Pons (tissue), 1 donor: ENCODE data around the gene CCL5.

Source experiments
- DNase-seq: peaks from one replicate; pipeline ENCODE4 v3.0.0-alpha.2; 2016; ENCODE audit warnings: low spot score

Gene CCL5

DNA sequence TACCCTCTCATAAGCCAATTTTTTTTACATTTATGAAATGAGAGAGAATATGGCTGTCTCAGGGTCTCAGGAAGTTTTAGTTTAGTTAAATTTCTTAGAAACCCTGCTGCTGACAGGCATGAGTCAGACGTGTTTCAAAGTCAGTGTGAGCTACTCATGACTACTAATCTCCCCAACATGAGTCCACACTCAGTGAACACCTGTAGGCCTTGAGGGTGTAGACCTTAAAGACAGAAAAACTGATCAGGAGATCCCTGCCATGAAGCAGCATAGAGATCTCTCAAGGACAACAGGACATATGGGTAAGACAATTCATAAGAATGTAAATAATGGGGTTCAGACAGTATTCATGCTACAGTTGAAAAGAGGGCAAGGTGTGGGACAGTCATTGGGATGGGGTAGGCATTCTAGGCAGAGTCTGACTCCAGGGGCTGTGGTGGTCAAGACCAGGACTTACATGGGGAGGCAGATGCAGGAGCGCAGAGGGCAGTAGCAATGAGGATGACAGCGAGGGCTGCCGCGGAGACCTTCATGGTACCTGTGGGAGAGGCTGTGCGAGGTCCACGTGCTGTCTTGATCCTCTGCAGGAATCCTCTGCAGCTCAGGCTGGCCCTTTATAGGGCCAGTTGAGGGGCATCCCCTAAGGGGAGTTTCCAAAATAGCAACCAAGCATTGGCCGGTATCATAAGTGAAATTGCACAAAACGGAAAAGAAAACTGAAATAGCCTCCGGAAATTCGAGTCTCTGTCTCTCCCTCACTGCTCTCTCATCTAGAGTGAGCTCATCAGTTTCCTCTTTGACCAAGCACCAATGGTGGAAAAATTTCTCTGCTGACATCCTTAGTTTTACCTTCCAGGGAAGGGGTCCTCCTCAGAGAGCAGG is at the start of gene CCL5:
Gene CCL5, minus strand, starts transcription at position 588 of the 882 bp plus-strand sequence.
- DNase-seq: no peak

DNA sequence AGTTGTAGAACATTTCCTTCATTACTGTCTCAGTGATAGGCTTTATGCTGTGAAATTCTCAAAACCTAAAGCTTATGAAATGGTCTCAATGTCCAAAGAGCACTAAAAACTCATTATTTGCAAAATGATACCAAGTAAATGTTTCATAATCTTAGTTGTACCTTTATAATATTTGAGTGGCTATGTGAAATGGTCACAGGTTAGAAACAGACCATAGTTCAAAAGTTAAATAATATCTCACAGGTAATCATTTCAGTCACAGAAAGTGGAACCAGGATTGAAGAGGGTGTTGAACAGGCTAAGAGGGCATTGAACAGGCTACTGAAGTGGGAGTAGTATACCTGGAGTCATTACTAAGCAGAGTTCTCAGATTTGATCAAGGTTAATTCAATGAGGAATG is 47.6 kb upstream of the CCL5 start:
- DNase-seq: no peak

- no peak for DNase-seq
Observed at GRCh38 chr17:35923609-35924114, 43.5 kb upstream of the CCL5 start.

DNA sequence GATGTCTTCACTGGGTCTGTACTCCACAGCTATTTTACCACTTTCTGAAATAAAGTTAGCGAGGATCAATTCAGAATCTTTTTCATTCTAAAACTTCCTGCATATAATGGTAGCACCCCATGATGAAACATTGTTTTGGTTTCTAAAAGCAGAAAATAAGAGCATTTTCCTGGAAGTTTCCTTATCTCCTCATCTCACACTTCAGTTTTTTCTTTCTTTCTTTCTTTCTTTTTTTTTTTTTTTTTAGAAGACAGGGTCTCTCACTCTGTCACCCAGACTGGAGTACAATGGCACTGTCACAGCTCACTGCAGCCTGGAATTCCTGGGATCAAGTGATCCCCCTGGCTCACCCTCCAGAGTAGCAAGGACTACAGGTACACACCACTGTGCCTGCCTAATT is 40.1 kb upstream of the CCL5 start:
- DNase-seq: no peak

DNA sequence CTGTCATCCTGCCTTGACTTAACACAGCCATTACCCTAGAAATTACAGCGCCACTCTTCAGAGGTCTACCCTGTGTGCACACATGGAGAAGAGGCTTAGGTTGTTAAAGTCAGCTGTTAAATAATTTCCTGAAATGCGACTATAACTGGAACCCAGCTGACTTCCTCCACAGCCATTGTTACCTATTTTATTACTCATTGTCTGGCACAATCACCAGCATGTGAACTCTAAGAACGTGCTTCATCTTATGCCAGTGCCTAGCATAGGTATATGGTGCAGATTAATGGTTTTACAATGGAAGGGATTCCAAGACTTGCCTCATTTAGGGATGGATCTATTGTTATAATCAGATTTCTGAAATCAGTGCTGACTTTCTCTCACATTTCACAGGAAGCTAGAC is 38.5 kb upstream of the CCL5 start:
- no peak for DNase-seq

DNA sequence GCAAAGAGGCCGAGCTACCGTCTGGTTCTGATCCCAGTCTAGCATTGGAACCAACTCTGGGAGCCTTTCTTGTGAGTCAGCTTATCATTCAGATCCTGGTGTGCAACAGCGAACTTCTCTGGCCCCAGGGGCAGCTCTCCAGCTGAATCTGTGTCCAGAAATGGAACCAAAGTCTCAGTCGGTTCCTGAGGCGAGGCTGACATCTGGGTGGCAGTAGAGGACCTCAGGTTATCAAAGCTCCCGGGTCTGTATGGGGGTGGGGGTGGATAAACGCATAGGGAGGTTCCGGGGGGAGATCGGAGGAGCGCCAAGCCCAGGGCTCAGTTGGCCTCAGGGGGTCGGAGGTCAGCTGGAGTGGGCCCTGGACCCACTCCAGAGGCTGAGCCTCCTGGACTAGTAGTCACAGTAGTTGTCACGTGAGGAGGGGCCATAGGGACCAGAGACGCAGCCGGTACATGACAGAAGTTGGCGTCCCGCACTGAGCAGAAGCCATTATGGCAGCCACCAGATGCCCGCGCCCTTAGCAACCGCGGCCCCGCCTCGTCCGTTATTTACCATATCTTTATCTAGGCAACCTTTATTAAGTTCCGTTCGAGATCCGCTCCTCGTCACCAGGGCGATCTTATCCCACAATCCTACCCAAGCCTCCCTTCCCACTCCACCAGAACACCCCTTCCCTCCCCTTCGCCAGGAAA is 37.5 kb upstream of the CCL5 start:
- DNase-seq: no peak

DNA sequence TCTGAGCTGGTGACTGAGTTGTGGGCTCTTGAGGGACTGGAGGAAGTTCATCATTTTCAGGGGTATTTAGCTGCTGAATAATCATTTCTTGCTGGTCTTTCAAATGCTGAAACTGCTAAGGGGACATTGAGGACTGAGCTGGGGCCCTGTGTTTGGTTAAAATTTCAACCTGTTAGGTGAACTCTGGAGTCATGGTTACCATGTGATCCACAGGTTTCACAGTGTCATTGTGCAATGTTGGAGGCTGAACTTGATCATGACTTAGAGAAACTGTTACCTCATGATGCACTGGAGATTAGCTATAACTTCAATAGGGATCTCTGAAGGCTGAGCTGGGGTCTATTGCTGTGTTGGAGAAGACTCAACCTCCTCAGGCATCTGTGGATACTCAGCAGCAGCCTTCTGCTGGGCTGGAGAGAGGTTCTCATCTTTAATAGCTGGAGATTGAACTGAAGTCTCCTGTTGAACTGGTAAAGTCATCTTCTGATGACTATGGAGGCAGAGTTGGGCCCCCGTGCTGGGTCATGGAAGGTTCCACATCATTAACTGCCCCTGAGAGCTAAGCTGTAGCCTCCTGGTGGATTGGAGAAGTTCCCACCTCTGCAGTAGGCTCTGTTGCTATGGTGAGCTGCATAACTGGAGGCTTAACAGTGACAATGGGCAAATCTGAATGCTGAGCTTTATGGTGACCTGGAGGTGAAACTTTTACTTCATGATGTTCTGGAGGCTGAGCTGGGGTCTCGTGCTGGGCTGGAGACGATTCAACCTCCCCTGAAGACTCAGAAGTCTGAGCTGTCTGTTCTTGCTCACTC is 35.2 kb upstream of the CCL5 start:
- no peak for DNase-seq

GRCh38 chr17:35914354-35914753 is 34.2 kb upstream of the CCL5 start:
- no peak for DNase-seq

GRCh38 chr17:35913609-35914008 is 33.4 kb upstream of the CCL5 start:
- DNase-seq: no peak

GRCh38 chr17:35912942-35913341 is 32.8 kb upstream of the CCL5 start:
- DNase-seq: no peak

- DNase-seq: no peak
Observed at GRCh38 chr17:35912339-35912912, 32.3 kb upstream of the CCL5 start.

- DNase-seq: no peak
Observed at GRCh38 chr17:35909408-35909807, 29.2 kb upstream of the CCL5 start.

GRCh38 chr17:35907691-35908090 is 27.5 kb upstream of the CCL5 start:
- DNase-seq: no peak

GRCh38 chr17:35906926-35907637 is 26.9 kb upstream of the CCL5 start:
- no peak for DNase-seq

DNA sequence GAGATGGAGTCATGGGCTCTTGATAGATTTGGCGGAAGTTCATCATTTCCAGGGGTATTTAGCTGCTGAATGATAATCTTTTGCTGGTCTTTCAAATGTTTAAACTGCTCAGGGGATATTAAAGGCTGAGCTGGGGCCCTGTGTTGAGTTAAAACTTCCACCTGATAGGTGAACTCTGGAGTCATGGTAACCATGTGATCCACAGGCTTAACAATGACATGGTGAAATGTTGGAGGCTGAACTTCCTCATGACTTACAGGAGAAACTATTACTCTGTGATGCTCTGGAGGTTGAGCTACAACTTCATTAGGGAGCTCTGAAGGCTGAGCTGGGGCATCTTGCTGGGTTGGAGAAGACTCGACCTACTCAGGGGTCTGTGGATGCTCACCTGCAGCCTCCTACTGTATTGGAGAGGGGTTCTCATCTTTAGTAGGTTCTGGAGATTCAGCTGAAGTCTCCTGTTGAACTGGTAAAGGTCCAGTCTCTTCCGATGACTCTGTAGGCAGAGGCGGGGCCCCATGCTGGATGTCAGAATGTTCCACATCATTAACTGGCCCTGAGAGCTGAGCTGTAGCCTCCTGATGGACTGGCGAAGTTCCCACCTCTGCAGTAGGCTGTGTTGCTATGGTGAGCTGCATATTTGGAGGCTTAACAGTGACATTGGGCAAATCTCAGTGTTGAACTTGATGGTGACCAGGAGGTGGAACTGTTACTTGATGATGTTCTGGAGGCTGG is 26.2 kb upstream of the CCL5 start:
- DNase-seq: no peak

- DNase-seq: no peak
Observed at GRCh38 chr17:35903451-35903850, 23.3 kb upstream of the CCL5 start.

- DNase-seq: no peak
Observed at GRCh38 chr17:35901631-35902175, 21.5 kb upstream of the CCL5 start.

DNA sequence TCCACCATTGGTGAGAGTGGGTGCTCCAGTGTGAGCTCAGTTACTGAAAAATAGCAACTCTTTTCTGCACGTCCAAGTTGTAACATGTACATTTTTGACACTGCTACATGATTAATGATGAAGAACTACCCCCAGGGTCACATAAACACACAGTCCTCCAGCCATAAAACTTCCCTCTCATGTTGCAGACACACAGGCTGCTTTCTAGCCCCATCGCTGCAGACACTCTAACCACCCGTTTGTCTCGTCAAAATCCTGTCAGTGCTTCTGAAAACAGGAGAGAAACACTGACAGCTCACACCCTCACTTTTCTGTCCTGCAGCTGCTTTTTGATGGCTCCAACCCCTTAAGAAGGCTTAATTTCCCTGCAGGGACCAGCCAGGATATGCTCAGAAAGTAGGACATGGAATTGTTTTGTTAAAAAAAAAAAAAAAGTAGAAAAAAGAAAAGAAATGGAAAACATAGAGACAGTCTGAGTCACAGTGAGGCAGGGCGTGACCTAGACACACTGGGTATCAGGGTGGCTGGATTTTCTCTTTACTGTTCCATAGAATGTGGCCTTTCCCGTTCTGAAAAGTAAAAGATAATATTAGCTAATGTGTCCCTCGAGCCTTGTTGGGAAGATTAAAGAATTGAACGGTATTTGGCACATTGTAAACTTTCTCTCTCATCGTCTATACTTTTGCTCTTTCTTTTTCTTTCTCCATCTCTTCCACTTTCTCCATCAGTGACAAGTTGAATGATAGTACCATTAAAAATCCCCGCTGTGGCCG is 20.7 kb upstream of the CCL5 start:
- DNase-seq: no peak

DNA sequence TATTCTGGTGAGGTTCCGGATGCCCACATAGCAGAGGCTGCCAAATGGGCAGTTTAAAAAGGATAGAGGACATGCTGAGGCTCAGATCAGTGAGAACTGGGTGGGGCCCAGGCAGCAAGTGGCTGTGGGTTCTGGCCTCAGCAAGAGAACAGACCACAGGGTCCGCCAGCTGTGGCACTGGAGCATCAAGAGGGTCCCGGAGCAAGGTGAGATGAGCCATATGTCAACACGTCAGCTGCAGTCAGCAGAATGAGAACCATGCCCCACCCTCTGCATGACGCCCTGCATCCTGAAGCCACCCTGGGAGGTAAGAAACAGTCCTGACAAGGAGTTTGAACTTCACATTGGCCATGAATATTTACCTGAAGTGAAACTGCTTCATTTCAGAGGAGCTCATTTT is 20.1 kb upstream of the CCL5 start:
- no peak for DNase-seq
